ENCODE data around the gene ITGA8.

DNA sequence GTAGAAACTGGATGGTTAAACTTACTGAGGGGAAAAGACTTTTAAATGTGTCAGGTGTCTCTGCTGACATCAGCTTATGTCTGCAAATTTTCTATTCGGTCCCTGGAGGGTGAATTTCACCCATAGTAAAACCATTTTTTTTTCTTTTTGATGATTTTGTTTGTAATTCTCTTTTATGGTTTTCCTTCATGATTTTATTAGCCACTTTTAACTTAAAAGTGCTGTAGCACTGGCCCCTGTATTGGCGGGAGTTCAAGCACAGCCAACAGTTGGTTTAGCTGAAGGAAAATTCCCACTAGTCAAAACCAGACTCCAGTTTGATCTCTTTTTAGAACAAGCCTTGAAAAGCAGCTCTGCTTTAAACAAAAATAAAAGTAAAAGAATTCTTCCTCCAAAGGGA lies 5.0 kb upstream of the ITGA8 start:
- TF ChIP-seq CTCF (IDR thresholded peaks at IDR 0.05) = no peak
- TF ChIP-seq EP300 (IDR thresholded peaks at IDR 0.05) = no peak
- TF ChIP-seq POLR2A (IDR thresholded peaks at IDR 0.05) = no peak
